K562 (cell line): ENCODE data around the gene TMEM217. TPM values are rescaled to one million over a fixed set of nuclear protein-coding genes. Genes with fewer than 3 reads are reported as not detected.

Source experiments
- ESRRA ChIP-seq: fragments of 450-650 bp; IDR thresholded peaks from 2 replicates; pipeline ENCODE4 v1.6.1; 2014; ENCODE audit warnings: low read depth, mild to moderate bottlenecking, moderate library complexity, borderline replicate concordance
- NR2C2 ChIP-seq, 2 experiments: fragments of 200-800 bp in 1 of 2; sonication (Bioruptor generic) in 1 of 2; sonication (generic) in 1 of 2; formaldehyde crosslinking in 1 of 2; IDR thresholded peaks; 2 replicates each; pipeline versions ENCODE4 v1.6.1 to v1.8.0; 2016 to 2022; ENCODE audit warnings: mild to moderate bottlenecking in 1 of 2, missing compliant biosample characterization in 1 of 2, missing genetic modification characterization in 1 of 2, missing genetic modification reagents in 1 of 2
- RB1 ChIP-seq: fragments of 450-650 bp; IDR thresholded peaks from 2 replicates; pipeline ENCODE4 v1.6.1; 2017; ENCODE audit warnings: low read depth, mild to moderate bottlenecking
- ZBTB26 ChIP-seq: fragments of 450-650 bp; formaldehyde crosslinking; IDR thresholded peaks from 2 replicates; pipeline ENCODE4 v1.4.0; 2022; ENCODE audit warnings: missing genetic modification characterization
- ZC3H11A ChIP-seq: IDR thresholded peaks from 2 replicates; pipeline ENCODE4 v1.6.1; 2012; ENCODE audit warnings: low read depth, low read length, improper control_type of control experiment
- ZEB2 ChIP-seq: fragments of 450-650 bp; IDR thresholded peaks from 2 replicates; pipeline ENCODE4 v1.6.1; 2016
- ZFP30 ChIP-seq: fragments of 250-450 bp; sonication (Bioruptor Pico); IDR thresholded peaks from 2 replicates; pipeline ENCODE4 v1.8.0; 2022; ENCODE audit warnings: moderate library complexity, mild to moderate bottlenecking, inconsistent platforms, borderline replicate concordance
- ZNF197 ChIP-seq: fragments of 200-800 bp; sonication (Bioruptor generic); IDR thresholded peaks from 2 replicates; pipeline ENCODE4 v1.6.1; 2016; ENCODE audit warnings: low read depth, missing genetic modification characterization, missing compliant biosample characterization
- polyA plus RNA-seq, 8 experiments: library from polyadenylated mRNA; depleted of rRNA in 4 of 8; stranded (reverse) in 5 of 8; unstranded in 3 of 8; fragments of >200 nt; fragmentation: Nextera tagmentation in 2 of 8; fragmentation: Illumina TruSeq in 1 of 8; extraction: Ambion mirVana in 2 of 8; extraction: Trizol in 1 of 8; gene quantifications; 2 replicates each; pipeline versions ENCODE4 v1.2.1 to v1.2.3, GENCODE V29; 2011 to 2014; ENCODE audit warnings: inconsistent platforms in 1 of 8, missing spikeins in 1 of 8
- total RNA-seq, 7 experiments: library from RNA; depleted of rRNA in 6 of 7; stranded (reverse); fragments of >200 nt in 6 of 7; fragmentation: Illumina TruSeq in 2 of 7; extraction: Trizol in 2 of 7; gene quantifications; 2 replicates each; pipeline versions ENCODE4 v1.2.1 to v1.2.3, GENCODE V29; 2011 to 2021; ENCODE audit warnings: low replicate concordance in 1 of 7
- TF ChIP-seq, protein P1 (sequence below): fragments of 450-650 bp; IDR thresholded peaks from 2 replicates; pipeline ENCODE4 v1.6.1; 2018; ENCODE audit not compliant: partially characterized antibody
- TF ChIP-seq, protein P2 (sequence below): fragments of 250-450 bp; sonication (Bioruptor Pico); IDR thresholded peaks from 2 replicates; pipeline ENCODE4 v1.5.0; 2021; ENCODE audit warnings: mild to moderate bottlenecking, moderate library complexity
- TF ChIP-seq, protein P3 (sequence below), 2 experiments: fragments of 450-650 bp in 1 of 2; sonication (generic) in 1 of 2; formaldehyde crosslinking in 1 of 2; IDR thresholded peaks in 1 of 2; conservative IDR thresholded peaks in 1 of 2; 2 replicates each; pipeline versions ENCODE4 v1.6.1 to v1.8.1; 2016 to 2023; ENCODE audit warnings: mild to moderate bottlenecking in 2 of 2, moderate library complexity in 2 of 2, inconsistent platforms in 1 of 2, missing genetic modification reagents in 1 of 2
- TF ChIP-seq, protein P4 (sequence below), 3 experiments: fragments of 200-800 bp in 1 of 3; fragments of 250-450 bp in 1 of 3; fragments of 450-650 bp in 1 of 3; sonication (Bioruptor Pico) in 1 of 3; sonication (Bioruptor generic) in 1 of 3; formaldehyde crosslinking in 1 of 3; IDR thresholded peaks; 2 replicates each; pipeline versions ENCODE4 v1.6.1 to v1.8.0; 2016 to 2022; ENCODE audit warnings: mild to moderate bottlenecking in 2 of 3, missing genetic modification characterization in 2 of 3, missing compliant biosample characterization in 1 of 3, moderate library complexity in 1 of 3

TMEM217 gene
- total and polyA plus RNA-seq, 9 of the 15 experiments (the other 6 are each of a cell fraction or from before 2014, with no cell fraction given): 1.3 to 8.0 (median 1.9) TPM

- TF ChIP-seq, protein P1, sequence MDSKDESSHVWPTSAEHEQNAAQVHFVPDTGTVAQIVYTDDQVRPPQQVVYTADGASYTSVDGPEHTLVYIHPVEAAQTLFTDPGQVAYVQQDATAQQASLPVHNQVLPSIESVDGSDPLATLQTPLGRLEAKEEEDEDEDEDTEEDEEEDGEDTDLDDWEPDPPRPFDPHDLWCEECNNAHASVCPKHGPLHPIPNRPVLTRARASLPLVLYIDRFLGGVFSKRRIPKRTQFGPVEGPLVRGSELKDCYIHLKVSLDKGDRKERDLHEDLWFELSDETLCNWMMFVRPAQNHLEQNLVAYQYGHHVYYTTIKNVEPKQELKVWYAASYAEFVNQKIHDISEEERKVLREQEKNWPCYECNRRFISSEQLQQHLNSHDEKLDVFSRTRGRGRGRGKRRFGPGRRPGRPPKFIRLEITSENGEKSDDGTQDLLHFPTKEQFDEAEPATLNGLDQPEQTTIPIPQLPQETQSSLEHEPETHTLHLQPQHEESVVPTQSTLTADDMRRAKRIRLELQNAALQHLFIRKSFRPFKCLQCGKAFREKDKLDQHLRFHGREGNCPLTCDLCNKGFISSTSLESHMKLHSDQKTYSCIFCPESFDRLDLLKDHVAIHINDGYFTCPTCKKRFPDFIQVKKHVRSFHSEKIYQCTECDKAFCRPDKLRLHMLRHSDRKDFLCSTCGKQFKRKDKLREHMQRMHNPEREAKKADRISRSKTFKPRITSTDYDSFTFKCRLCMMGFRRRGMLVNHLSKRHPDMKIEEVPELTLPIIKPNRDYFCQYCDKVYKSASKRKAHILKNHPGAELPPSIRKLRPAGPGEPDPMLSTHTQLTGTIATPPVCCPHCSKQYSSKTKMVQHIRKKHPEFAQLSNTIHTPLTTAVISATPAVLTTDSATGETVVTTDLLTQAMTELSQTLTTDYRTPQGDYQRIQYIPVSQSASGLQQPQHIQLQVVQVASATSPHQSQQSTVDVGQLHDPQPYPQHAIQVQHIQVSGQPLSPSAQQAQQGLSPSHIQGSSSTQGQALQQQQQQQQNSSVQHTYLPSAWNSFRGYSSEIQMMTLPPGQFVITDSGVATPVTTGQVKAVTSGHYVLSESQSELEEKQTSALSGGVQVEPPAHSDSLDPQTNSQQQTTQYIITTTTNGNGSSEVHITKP: no peak
- TF ChIP-seq RB1 (no peak), ZNF197 (no peak), NR2C2 (CRISPR knock-in tag; IDR thresholded peaks at IDR 0.05) (no peak), NR2C2 (tag; IDR thresholded peaks at IDR 0.05) (no peak), ZFP30 (no peak), ZC3H11A (no peak), ZEB2 (peak; percentile 59; the same call in 1 of the 2 replicates), ESRRA (no peak), ZBTB26 (CRISPR knock-in tag) (no peak)
- TF ChIP-seq, protein P2, sequence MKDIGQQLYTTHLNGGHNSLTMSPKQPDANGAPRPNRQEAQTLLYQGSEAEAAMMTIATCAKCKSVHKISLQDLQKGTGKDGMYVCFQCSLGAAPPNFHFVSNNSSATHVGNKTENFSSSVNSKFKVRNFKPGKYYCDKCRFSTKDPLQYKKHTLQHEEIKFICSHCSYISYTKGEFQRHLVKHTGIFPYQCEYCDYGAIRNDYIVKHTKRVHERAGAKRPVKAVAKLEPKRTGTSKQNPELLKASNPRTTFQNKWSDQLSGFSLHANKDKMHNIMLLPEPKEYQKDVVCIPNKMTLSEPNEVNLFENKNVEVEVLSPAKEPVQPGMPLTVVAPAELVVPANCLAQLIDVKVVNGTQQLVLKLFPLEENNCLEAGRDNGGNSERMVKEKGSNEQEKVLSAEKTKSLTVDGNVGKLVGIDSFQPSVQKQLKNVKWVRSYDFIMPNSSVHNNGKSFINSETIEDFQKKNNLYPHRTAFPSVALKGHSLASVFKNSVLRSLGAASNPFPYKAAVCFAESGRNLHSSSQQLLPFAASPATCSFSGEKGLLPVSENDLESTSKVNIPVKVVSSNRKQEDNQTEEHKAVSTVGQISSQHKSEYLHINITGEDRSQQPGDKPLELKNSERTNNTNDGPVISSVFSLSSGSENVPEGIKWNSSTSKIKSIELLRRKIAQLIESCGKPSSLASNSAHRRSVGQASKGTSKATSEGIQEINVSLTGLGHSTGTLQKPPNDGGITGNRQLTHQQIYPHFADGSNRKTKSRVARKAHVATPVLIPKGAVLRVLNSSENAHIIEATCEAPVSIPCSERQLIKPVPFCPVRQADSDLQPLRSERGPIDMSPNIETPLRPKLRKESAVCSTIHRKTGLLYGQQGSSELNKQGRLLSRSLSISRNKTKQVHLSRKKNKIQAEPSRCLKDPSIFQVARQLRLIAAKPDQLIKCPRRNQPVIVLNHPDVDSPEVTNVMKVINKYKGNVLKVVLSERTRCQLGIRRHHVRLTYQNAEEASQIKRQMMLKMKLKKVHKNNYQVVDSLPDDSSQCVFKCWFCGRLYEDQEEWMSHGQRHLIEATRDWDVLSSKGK: no peak
- TF ChIP-seq, protein P3, sequence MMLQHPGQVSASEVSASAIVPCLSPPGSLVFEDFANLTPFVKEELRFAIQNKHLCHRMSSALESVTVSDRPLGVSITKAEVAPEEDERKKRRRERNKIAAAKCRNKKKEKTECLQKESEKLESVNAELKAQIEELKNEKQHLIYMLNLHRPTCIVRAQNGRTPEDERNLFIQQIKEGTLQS (IDR thresholded peaks at IDR 0.05): no peak; the same call in 1 of the 2 replicates
- TF ChIP-seq, protein P3 (CRISPR knock-in tag; conservative IDR thresholded peaks at IDR 0.05): no peak
- TF ChIP-seq, protein P4, sequence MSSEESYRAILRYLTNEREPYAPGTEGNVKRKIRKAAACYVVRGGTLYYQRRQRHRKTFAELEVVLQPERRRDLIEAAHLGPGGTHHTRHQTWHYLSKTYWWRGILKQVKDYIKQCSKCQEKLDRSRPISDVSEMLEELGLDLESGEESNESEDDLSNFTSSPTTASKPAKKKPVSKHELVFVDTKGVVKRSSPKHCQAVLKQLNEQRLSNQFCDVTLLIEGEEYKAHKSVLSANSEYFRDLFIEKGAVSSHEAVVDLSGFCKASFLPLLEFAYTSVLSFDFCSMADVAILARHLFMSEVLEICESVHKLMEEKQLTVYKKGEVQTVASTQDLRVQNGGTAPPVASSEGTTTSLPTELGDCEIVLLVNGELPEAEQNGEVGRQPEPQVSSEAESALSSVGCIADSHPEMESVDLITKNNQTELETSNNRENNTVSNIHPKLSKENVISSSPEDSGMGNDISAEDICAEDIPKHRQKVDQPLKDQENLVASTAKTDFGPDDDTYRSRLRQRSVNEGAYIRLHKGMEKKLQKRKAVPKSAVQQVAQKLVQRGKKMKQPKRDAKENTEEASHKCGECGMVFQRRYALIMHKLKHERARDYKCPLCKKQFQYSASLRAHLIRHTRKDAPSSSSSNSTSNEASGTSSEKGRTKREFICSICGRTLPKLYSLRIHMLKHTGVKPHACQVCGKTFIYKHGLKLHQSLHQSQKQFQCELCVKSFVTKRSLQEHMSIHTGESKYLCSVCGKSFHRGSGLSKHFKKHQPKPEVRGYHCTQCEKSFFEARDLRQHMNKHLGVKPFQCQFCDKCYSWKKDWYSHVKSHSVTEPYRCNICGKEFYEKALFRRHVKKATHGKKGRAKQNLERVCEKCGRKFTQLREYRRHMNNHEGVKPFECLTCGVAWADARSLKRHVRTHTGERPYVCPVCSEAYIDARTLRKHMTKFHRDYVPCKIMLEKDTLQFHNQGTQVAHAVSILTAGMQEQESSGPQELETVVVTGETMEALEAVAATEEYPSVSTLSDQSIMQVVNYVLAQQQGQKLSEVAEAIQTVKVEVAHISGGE (CRISPR knock-in tag; IDR thresholded peaks at IDR 0.05): no peak
These were observed 55.0 kb downstream of the TMEM217 start (continued) for GRCh38 chr6:37202788-37203491.
